ENCODE measurements around the gene LTBP1.

LTBP1 gene

DNA sequence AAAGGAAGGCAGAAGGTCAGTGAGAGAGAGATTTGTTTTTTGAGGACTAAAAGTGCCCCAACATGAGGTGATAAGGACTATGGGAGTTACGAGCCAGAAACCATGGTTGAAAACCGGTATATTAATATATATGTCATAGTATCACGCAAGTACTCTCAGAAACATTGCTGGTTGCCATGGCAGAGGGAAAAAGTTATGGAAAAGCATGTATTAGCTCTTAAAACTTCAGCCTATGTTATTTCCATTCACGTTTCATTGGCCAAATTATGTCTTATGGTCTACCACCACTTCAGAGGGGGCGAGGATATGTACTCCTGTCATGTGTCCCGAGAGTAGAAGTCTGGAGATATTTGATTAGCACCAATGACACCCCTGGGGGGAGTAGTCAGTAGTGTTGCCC is 125.9 kb downstream of the LTBP1 start:
- DNase-seq (ENCODE audit: low read depth in 2 of 3, low spot score in 1 of 3): no peak

DNA sequence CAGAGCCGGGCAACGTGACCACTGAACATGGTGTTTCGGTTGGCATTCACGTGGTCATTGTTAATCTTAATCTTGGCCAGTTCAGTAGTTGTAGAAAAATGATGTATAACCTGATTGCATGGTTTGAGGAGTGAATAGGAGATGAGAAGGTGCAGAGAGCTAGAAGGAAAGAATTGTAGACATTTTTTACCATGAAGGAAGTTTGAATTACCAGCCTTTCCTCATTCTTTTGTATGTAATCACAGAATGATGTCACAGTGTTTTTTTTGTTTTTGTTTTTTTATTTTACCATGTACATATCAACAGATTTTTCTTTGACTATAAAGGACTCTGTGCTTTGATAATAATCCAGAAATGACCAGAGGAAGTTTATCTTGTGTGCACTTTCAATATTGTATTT is 126.3 kb downstream of the LTBP1 start:
- DNase-seq (ENCODE audit: low read depth in 2 of 3, low spot score in 1 of 3): no peak

DNA sequence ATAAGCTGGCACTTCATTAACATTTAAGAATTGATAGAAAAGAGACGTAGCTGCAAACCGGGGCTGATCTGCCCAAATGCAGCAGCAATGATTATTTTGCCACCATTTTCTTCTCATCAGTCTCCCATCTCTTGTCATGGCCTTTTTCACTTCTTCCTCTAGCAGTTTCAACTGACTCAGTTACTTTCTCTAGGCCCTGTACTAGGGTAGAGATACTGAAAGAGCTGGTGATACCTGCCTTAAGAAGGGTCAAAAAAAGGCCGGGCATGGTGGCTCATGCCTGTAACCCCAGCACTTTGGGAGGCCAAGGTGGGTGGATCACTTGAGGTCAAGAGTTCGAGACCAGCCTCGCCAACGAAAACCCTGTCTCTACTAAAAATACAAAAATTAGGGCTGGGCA is 127.4 kb downstream of the LTBP1 start:
- DNase-seq (ENCODE audit: low read depth in 2 of 3, low spot score in 1 of 3): no peak

DNA sequence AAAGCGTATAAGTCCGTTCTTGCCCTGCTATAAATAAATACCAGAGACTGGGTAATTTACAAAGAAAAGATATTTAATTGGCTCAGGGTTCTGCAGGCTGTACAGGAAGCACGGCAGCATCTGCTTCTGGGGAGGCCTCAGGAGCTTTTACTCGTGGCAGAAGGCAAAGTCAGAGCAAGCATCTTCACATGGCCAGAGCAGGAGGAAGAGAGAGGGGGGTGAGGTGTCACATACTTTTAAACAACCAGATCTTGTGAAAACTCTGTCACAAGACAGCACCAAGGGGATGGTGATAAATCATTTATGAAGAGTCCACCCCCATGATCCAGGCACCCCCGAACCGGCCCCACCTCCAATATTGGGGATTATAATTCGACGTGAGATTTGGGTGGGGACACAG is 130.6 kb downstream of the LTBP1 start:
- DNase-seq (ENCODE audit: low read depth in 2 of 3, low spot score in 1 of 3): no peak

DNA sequence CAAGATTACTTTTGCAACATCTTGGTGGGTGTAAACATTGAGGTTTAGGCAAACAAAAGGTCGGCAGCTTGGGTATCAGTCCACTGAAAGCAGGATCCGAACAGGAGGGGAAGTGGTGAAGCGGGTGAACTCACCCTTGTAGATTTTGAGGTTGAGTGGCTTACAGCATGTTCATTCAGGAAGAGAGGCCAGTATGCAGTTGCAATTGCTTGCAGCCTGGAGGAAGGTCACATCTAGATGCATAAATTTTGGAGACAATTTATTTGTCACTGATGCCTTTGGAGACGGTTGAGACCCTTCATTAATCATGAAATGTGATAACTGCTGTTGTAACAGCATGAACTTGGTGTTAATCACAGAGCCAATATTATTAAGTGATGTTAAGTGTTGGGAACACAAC is 131.1 kb downstream of the LTBP1 start:
- no peak for DNase-seq (ENCODE audit: low read depth in 2 of 3, low spot score in 1 of 3)

DNA sequence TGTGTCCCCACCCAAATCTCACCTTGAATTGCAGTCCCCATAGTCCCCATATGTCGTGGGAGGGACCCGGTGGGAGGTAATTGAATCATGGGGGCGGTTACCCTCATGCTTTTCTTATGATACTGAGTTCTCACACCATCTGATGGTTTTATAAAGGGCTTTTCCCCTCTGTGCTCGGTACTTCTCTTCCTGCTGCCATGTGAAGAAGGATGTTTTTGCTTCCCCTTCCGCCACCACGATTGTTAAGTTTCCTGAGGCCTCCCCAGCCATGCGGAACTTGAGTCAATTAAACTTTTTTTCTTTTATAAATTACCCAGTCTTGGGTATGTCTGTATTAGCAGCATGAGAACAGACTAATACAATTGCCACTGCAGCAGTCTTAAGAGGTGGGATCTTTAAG is 134.9 kb downstream of the LTBP1 start:
- DNase-seq (ENCODE audit: low read depth in 2 of 3, low spot score in 1 of 3): no peak

DNA sequence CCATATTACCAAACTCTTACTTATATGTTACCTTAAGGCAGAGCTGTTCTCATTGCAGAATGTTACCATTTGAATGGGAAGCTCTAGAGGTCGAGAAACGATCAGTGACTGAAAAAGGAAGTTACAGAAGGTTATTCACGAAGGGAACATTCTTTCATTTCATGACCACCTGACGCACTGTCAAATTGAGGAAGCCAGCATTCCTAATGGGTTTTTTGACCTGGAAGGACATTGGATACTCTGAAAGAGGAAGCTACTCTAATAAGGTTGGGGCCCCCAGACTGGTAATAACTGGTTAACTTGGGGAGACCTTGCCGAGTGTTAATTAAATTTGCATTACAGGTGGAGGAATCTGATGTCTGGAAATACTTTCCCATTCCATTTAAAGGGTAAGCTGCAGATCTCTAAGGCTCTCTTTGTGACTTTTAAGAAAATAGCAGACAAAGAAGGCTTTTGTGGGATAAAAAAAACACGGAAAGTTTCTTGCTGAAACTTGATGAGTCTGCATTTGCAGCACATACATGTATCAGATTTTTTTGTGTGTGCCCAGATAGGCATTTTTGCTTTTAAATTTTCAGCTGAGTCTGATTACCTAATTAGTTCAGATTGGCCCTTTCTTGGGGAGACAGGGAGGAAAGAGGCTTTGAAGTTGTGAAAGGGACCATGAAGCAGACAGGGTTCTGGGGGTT is 137.1 kb downstream of the LTBP1 start:
- DNase-seq (ENCODE audit: low read depth in 2 of 3, low spot score in 1 of 3): no peak

DNA sequence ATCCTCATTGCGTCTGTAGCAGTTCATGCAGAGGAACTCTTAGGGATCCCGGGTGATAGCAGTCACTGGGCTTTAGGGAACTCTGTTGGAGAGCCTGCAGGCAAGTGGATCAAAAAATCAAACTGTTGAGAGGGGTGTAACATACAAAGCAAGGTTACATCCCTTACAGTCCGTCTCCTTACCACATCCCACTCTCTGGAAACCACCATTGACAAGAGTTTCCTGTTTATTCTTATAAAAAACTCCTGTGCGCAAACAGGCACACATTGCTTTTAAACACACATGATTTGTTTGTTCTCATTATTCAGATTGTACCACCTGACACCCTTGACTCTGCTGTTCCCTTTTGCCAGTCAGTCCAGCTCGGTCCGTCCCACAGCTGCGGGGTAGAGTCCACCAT is 137.7 kb downstream of the LTBP1 start:
- no peak for DNase-seq (ENCODE audit: low read depth in 2 of 3, low spot score in 1 of 3)

DNA sequence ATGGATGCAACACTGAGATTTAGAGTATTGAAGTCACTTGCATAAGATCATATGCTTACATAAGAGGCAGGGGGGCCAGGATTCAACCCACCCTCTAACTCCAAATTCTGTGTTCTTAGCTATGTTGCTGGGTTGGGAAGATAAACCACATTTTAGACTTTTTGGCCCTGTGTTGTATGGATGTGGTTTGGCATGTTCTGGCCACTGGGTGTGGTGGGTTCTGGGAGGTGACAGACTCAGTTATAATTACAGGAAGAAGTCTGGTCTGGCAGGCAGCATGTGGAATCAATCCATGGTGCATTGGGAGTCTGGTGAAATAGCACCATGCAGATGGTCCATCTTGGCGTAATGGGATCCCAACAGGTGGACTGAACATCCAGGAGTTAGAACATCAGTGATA is 138.9 kb downstream of the LTBP1 start:
- no peak for DNase-seq (ENCODE audit: low read depth in 2 of 3, low spot score in 1 of 3)

DNA sequence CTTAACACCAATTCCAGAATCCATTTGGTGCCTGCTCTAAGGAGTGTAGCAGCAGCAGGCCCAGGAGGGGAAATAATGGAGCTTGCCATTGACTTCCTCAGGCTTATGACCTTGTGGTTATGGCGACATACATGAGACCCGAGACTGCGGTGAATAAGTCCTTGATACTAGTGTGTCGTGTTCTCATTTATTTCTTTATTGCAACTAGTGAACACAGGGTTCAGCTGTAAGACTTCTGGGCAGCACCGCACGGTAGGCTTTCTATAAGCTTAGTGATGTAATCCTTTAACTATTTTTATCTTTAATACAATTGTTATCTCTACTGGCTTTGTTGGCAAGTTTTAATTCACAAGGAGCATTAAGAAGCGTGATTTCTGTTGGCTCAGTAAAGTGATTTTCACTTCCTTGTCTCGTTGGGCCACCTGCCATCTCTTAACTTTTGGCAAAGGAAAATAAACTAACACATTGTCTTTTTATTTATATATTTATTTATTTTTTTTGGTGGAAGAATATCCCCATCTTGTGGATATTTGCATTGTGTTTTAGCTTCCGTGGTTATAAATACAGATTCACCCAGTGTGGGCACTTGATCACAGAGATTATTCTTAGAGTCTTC is 139.8 kb downstream of the LTBP1 start:
- DNase-seq (ENCODE audit: low read depth in 2 of 3, low spot score in 1 of 3): no peak

DNA sequence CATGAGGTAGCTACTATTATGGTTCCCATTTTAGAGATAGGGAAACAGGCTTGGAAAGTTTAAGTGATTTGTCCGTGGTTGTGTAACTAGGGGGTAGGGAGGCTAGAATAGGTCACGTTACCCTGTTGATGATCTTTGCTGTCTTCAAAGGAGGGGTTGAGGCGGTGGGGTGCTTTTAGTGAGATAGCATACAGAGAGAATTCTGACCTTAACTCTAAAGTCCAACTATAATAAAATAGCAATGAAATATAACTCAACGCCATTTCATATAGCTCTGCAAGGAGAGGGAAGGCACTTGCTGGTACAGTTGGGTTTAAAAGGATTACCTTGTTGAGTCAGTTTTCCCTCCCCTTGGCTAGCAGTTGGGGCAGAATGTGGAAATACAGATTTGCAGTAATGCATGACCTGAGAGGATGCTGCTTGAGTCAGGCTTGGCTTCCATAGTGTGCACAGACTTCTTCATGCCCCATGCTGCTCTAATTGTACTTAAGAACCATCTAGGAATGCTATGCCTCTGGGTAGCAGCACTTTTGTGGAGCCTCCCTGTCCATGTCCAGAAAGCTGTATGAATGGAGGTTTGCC is 143.9 kb downstream of the LTBP1 start:
- no peak for DNase-seq (ENCODE audit: low read depth in 2 of 3, low spot score in 1 of 3)

DNA sequence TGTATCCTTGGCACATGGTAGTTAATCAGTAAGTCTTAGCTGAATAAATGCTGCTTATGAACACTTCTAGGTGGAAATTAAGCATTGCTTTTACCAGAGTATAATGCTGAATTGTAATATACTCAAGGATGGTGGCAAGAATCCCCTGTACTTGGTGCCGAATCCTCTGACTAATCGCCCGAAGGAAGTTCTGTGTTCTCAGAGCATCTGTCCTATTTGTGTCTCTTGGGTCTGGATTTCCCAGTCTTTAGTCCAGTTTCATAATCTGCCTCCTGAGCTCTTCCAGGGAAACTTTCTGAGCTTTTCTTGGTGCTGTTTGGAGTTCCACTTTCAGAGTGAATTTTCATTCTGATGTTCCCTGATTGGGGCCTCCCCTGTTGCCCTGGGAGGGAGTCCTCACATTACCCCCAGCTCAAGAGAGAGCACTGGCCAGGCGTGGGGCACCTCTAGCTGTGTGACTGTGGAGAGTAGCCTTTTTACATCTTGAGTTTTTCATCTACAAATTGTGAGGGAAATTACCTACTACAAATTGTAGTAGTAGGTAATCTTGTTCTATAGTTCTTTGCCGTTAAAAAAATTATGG is 144.9 kb downstream of the LTBP1 start:
- DNase-seq (ENCODE audit: low read depth in 2 of 3, low spot score in 1 of 3): no peak

DNA sequence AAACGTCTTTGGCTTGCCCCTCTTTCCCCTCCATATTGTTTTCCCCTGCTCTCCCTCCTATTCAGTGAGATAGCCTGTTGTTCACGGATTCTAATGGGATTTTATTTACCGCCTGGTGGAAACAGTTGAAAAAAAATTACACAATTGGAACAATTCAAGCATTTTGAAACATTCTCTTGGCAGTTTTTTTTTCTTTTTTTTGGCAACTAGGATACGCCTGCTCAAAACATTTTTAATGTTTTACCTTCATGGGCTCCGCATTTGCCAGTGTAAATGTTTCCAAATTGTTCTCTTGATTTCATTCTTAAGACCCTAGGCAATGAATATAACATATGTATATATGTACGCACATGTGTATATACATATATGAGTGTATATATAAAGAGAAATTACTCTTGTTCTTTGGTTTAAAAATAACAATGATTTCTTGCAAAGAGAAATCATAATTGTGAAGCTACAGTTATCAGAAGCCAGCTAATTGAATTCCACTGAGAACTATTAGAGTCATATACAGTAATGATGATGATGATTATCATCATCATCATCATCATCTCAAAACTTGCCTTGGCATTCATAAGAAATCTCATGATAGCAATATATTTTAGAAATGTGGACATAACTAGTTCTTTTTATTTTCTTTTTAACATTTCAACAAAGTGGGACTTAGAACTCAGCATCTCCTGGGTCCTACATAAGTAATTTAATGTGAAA is 146.7 kb downstream of the LTBP1 start:
- DNase-seq (ENCODE audit: low read depth in 2 of 3, low spot score in 1 of 3): no peak

DNA sequence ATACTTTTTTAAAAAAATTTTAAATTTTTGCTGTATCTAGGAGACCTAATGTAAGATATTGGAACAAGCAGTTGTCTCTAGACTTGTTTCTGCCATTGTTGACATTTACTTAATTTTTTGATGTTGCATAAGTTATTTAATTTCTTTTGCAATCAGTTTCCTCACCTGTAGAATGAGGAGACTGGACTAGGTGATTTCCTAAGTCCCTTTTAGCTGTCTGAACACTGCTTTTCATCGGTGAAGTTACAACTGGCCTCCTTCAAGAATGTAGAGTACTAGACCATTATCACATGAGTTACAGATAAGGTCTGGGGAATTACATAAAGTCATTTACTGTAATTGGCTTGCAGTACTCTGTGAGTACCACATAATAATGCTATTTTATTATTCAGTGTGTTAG is 147.6 kb downstream of the LTBP1 start:
- DNase-seq (ENCODE audit: low read depth in 2 of 3, low spot score in 1 of 3): no peak

DNA sequence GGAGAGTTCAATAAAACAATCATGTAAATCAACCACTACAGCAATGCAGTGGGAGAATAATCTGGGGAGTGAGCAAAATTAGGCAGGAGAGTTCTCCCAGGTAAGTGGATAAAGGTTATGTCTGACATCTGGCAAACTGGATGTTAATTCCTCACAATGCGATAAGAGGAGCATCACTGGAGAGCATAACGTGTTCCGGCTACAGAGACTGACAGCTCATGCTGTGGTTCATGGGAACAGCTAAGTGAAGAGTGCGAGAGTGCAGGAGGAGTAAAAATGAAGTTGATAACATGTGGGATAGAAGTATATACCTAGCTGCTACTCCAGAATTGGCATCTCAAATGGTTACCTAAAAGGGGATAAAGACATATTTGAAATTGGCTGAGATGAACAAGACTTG is 153.2 kb downstream of the LTBP1 start:
- DNase-seq (ENCODE audit: low read depth in 2 of 3, low spot score in 1 of 3): no peak

DNA sequence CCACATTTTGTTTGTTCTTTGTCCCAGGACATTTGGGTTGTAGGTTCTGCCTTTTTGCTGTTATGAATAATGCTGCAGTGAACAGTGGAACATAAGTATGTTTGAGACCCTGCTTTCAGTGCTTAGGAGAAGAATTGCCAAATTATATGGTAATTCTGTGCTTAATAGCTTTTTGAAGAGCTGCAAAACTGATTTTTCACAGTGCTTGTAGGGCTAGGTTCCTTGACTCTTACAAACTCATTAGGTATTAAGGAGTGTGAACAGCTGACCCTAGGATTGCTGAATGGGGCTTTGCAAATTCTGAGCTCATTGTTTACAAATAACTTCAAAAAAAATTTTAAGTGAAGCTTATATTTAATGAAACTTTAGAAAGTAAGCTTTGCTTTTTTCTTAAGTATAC is 154.2 kb downstream of the LTBP1 start:
- no peak for DNase-seq (ENCODE audit: low read depth in 2 of 3, low spot score in 1 of 3)

DNA sequence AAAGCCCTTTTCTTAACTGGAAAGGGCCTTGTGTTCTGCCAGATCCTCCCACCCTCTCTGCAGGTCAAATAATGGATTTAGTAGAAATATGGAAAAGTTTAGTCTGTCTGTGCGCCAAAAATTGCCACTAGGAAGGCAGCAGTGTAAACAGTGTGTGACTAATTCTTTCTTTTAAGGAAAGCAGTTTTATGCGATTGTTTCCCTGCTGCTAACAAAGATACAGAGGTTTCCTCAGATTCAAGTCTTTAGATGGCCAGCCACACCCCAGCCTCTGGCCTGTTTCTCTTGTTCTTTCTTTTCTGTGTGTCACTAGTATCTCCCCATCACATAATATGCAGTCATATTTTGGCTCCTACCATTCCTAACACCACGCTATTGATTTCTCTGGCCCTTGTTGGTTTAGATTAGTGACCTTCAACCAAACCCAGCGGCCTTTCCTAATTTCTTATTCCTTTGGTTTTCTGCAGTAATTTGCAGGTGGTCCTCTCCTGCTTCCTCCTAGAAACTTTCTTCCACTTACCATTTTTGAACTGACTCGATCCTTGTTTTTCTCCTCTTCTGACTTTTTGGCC is 157.4 kb downstream of the LTBP1 start:
- no peak for DNase-seq (ENCODE audit: low read depth in 2 of 3, low spot score in 1 of 3)

DNA sequence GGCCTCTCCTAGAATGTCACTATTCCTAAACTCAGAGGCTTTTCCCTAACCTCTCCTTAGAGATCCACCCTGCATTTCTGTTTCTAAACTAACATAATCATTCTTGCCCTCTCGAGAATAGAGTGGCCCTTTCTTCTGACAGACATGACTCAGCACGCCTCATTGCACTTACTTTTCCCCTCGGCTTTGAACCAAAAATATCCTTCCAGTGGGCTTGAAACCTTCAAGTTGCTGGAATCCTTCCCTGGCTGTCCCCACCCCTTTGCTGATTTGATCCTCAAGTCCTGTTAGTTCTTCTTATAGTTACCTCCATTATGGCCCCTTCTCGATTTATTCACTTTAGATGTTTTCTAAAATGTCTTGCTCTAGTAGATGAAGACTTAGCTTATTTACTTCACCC is 158.0 kb downstream of the LTBP1 start:
- no peak for DNase-seq (ENCODE audit: low read depth in 2 of 3, low spot score in 1 of 3)

DNA sequence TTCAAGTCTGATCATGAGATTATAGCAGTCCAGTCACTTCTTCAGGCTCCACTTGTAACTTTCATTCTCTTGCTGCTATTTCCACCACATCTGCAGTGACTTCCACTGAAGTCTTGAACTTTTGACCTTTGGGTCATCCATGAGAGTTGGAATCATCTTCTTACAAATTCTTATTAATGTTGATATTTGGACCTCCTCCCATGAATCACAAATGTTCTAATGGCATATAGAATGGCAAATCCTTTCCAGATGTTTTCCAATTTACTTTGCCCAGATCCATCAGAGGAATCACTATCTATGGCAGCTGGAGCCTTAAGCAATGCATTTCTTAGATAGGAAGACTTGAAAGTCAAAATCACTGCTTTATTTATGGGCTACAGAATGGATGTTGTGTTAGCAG is 159.4 kb downstream of the LTBP1 start:
- no peak for DNase-seq (ENCODE audit: low read depth in 2 of 3, low spot score in 1 of 3)

DNA sequence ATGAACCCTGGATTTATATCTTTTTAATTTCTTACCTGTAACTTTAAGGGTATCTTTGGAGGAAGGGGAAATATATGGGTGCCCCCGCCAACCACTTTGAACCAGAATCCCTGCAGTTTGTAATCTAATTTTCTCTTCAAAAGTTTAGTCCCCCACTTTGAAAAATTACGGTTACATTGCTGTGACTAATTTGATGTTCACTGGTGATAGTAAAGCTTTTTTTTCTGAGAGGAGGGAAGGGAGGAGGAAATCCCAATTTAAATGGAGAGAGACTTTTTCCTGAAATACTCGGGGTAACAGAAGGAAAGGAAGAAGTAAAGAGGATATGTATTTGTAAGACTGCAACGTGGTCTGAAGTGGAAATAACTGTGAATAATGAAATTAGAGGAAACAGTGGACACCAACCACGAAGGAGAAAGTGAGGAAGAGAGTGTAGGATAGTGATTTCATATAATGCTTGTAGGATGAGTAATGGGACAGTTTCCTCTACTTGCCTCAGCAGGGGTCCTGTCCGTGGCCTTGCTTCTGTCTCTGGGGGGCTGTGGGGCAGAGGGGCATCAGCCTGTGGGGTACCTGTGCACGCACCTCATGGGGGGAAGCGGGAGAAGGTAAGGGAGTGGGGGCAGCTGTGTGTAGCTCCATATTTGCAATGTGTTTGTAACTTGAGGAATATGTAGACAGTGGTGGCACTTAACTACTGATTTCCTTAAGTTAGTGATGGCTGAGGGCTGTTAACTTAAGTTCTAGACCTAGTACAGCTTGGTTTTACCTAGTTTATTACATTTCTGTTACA is 161.1 kb downstream of the LTBP1 start:
- DNase-seq (ENCODE audit: low read depth in 2 of 3, low spot score in 1 of 3): no peak
